Inferior parietal cortex (tissue), 1 donor: ENCODE results near the gene TAB2.
"Not testable (repeated sequence)": the region's sequence is repeated elsewhere in the genome, so short reads cannot be mapped to it uniquely, and the experiment has no call there.

Experiments used
- DNase-seq: peaks from one replicate; pipeline ENCODE4 v3.0.0-alpha.2; 2016; ENCODE audit errors: extremely low spot score

The TAB2 gene

GRCh38 chr6:149334201-149334600 lies 16.7 kb downstream of the TAB2 start:
- DNase-seq, result no peak

- no peak for DNase-seq
Measured at GRCh38 chr6:149334682-149335160, 17.2 kb downstream of the TAB2 start.

- no peak for DNase-seq
Measured at GRCh38 chr6:149335924-149336608, 18.6 kb downstream of the TAB2 start.

DNA sequence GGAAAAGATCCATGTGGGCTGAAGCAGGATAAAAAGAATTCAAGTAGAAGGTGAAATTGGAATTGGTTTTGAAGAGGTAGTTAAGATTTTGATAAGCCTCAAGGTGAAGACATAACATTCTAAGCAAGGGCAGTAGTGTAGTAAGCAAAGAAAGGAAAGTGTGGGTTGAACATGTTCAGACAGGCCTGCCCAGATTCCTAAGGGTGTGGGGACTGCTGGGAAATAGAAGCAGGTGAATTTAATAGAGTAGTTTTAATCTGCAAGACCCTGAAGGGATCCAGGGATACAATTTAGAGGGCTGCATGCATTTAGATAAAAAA lies 19.1 kb downstream of the TAB2 start:
- DNase-seq, result no peak

DNA sequence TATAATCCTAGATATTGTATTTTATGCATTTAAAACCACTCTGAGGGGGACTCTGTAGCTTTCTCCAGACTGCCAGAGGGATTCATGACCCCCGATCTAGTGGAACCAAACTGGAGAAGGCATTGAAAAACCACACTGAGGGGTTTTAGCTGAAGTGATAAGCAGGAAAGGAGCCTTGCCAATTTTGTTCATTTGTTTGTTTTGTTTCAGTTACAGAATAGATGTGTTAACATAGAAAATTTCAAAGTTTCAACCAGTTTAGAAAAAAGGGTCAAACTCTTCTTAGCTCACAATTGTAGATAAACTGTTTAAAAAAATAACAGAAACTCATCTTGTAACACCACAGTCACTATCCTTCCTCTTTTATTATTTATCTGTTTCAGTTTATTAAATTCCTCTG lies 19.8 kb downstream of the TAB2 start:
- DNase-seq, result no peak

- DNase-seq, result no peak
Measured at GRCh38 chr6:149340200-149340599, 22.7 kb downstream of the TAB2 start.

GRCh38 chr6:149342525-149342924 lies 25.0 kb downstream of the TAB2 start:
- no peak for DNase-seq

GRCh38 chr6:149343501-149343900 lies 26.0 kb downstream of the TAB2 start:
- DNase-seq, result no peak

- DNase-seq, result no peak
Measured at GRCh38 chr6:149346078-149346477, 28.6 kb downstream of the TAB2 start.

GRCh38 chr6:149347067-149347466 lies 29.6 kb downstream of the TAB2 start:
- no peak for DNase-seq

DNA sequence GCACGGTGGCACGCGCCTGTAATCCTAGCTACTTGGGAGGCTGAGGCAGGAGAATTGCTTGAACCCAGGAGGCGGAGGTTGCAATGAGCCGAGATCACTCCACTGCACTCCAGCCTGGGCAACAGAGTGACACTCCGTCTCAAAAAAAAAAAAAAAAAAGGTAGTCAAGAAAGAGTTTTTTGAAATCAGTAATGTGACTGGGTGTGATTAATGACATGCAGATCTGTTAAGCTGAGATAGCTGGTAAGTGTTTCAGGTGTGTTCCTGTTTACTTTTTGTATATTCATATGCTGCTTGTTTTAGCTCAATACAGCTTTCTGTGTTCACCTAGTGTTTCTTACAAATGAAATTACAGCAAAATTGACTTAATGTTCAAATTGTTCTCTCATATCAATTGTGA lies 31.8 kb downstream of the TAB2 start:
- not testable (repeated sequence) for DNase-seq

DNA sequence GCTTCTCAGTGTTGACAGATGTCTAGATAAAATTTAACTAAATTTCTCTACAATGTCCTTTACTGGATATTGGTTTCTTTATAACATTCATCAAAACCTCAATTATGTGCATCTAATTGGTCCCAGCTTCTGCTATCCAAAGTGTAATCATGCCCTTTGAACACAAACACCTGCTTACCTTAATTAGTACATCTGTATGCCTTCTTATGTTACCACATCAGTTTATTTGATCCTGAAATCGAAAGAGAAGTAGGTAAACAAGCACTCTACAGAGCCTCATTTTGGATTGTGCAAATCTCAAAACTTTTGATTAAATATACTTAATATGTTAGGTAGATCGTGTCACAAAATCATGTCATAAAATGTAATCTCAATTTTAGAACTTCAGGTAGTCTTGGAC lies 36.5 kb downstream of the TAB2 start:
- DNase-seq, result no peak

GRCh38 chr6:149356081-149356750 lies 38.7 kb downstream of the TAB2 start:
- DNase-seq, result no peak

DNA sequence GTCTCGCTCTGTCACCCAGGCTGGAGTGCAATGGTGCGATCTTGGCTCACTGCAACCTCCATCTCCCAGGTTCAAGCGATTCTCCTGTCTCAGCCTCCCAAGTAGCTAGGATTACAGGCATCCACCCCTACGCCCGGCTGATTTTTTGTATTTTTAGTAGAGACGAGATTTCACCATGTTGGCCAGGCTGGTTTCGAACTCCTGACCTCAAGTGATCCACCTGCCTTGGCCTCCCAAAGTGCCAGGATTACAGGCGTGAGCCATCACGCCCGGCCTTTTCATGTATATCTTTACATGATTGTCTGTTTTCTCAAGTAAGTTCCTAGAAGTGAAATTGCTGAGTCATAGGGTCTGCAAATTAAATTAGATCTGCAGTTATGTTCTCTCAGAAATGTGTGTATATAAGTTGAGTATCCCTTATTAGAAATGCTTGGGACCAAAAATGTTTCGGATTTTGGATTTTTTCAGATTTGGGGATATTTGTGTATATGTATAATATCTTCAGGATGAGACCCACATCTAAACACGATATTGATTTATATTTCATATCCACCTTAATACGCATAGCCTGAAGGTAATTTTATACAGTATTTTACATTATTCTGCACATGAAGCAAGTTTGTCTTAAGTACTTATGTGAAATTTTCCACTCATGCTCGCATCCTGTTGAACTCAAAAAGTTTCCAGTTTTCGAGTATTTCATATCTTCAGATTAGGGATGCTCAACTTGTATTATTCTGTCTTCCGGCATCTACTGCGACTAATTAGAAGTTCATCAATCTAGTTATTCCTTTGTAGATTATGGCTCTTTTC lies 40.4 kb downstream of the TAB2 start:
- DNase-seq, result no peak

DNA sequence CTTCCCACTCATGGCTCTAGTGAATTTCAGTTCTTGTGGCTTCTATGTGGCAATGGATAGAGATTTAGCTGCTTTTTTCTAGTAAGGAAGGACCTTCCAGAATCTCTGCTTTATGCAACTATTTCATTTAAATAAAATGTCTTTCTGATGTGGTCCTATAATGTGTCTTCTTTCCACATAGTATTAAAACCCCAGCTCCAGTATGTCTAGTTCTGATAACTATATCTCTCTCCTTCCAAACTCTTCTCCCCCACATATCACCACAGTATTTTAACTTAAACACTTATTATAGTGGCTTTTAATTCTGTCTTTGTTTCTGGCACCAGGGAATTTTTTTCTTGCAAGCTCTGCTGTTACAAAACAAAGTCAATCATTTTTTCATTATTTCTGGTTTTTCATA lies 41.9 kb downstream of the TAB2 start:
- no peak for DNase-seq

GRCh38 chr6:149360536-149360935 lies 43.0 kb downstream of the TAB2 start:
- no peak for DNase-seq

DNA sequence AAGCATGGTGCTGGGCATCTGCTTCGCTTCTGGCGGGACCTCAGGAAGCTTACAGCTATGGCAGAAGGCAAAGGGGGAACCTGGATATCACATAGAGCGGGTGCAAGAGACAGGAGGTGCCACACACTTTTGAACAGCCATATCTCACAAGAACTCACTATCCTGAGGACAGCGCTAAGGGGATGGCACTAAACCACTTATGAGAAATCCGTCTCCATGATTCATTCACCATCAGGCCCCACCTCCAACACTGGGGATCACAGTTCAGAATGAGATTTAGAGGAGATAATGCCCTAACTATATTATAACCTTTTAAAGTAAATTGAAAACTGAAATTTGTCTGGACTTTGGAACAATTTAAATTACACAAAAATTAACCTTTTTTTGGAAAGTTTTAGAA lies 44.8 kb downstream of the TAB2 start:
- DNase-seq, result no peak

GRCh38 chr6:149363154-149363553 lies 45.6 kb downstream of the TAB2 start:
- no peak for DNase-seq

DNA sequence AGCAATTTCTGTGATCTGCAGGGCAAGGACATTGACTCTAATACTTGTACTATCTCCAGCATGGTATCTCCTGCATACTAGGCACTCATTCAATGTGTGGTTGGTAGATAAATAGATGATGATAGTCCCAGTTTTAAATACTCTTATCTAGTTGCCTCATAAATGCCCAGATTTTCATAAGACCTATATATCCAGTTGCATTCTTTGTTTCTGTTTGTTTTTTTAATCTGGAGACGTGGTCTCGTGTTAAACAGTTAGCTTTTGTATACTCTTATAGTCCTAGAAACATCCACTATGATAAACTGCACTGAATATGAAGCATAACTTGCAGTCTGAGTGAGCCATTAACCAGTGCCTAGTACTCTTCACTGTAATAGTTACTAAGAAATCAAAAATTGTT lies 47.0 kb downstream of the TAB2 start:
- no peak for DNase-seq

- no peak for DNase-seq
Measured at GRCh38 chr6:149365197-149365596, 47.7 kb downstream of the TAB2 start.

GRCh38 chr6:149366267-149366921 lies 48.9 kb downstream of the TAB2 start:
- DNase-seq, result no peak

- no peak for DNase-seq
Measured at GRCh38 chr6:149368065-149368464, 50.6 kb downstream of the TAB2 start.
